ENCODE results near the gene LHFPL2. TPM values are rescaled to one million over a fixed set of nuclear protein-coding genes. Genes with fewer than 3 reads are reported as not detected.

Gene LHFPL2
- total and polyA plus RNA-seq, 3 donors from 2014 or later: 24.8 to 48.6 (median 42.8) TPM

- Histone ChIP-seq H3K27ac (peak overlapping the region in 1 of 2 donors; percentile 11), H3K4me3 (no peak overlapping the region), H3K36me3 (ENCODE audit: low read depth, missing control alignments) (no peaks in the 10 kb centered on the region), H3K27me3 (no peaks in the 10 kb centered on the region), H3K9me3 (no peaks in the 10 kb centered on the region), H3K4me1 (peaks cover 11% of the 10 kb centered on the region)
- no peak for DNase-seq
- TF ChIP-seq CTCF (IDR thresholded peaks at IDR 0.05) (no peak), POLR2A (IDR thresholded peaks at IDR 0.05) (no peak)
- intact Hi-C loops (cut with DNase I; ENCODE audit: low total_unique reads): no loop called here
- WGBS, 2 donors: 33 to 36% methylated on average over 3 of the region's 3 CpGs
These were observed 11.1 kb upstream of the LHFPL2 start for GRCh38 chr5:78659714-78660113.

GRCh38 chr5:78659114-78659513, 10.5 kb upstream of the LHFPL2 start:
- TF ChIP-seq POLR2A (IDR thresholded peaks at IDR 0.05) (no peak), CTCF (IDR thresholded peaks at IDR 0.05) (no peak)
- no peak overlapping the region for H3K4me3 ChIP-seq
- H3K27ac ChIP-seq: peak overlapping the region in 1 of 2 donors; percentile 11
- H3K36me3 ChIP-seq (ENCODE audit: low read depth, missing control alignments): no peaks in the 10 kb centered on the region
- 41 to 51% methylated on average over 3 of the region's 3 CpGs for WGBS, 2 donors
- no peak for DNase-seq
- H3K9me3 ChIP-seq: no peaks in the 10 kb centered on the region
- intact Hi-C loops (cut with DNase I; ENCODE audit: low total_unique reads): no loop called here
- peaks cover 15% of the 10 kb centered on the region for H3K4me1 ChIP-seq
- no peaks in the 10 kb centered on the region for H3K27me3 ChIP-seq

GRCh38 chr5:78657201-78657600, 8.6 kb upstream of the LHFPL2 start:
- no peak for TF ChIP-seq CTCF (IDR thresholded peaks at IDR 0.05)
- TF ChIP-seq POLR2A (IDR thresholded peaks at IDR 0.05): no peak
- DNase-seq: no peak
- no peaks in the 10 kb centered on the region for H3K9me3 ChIP-seq
- 87 to 97% methylated on average over 2 of the region's 2 CpGs for WGBS, 2 donors
- H3K27me3 ChIP-seq: no peaks in the 10 kb centered on the region
- H3K36me3 ChIP-seq (ENCODE audit: low read depth, missing control alignments): no peaks in the 10 kb centered on the region
- peaks cover 19% of the 10 kb centered on the region for H3K4me1 ChIP-seq
- intact Hi-C loops (cut with DNase I; ENCODE audit: low total_unique reads): no loop called here
- H3K4me3 ChIP-seq: no peak overlapping the region
- no peak overlapping the region for H3K27ac ChIP-seq

- no peaks in the 10 kb centered on the region for H3K27me3 ChIP-seq
- H3K4me1 ChIP-seq: peaks cover 23% of the 10 kb centered on the region
- H3K9me3 ChIP-seq: no peaks in the 10 kb centered on the region
- TF ChIP-seq CTCF (IDR thresholded peaks at IDR 0.05) (no peak), POLR2A (IDR thresholded peaks at IDR 0.05) (no peak)
- no peaks in the 10 kb centered on the region for H3K36me3 ChIP-seq (ENCODE audit: low read depth, missing control alignments)
- intact Hi-C loops (cut with DNase I; ENCODE audit: low total_unique reads): no loop called here
- no peak overlapping the region for H3K27ac ChIP-seq
- no peak overlapping the region for H3K4me3 ChIP-seq
- no peak for DNase-seq
These were observed 7.2 kb upstream of the LHFPL2 start for GRCh38 chr5:78655746-78656290.

GRCh38 chr5:78654386-78654785, 5.8 kb upstream of the LHFPL2 start:
- H3K9me3 ChIP-seq: no peaks in the 10 kb centered on the region
- H3K27ac ChIP-seq: no peak overlapping the region
- intact Hi-C loops (cut with DNase I; ENCODE audit: low total_unique reads): no loop called here
- H3K4me3 ChIP-seq: no peak overlapping the region
- H3K4me1 ChIP-seq: peaks cover 26% of the 10 kb centered on the region
- DNase-seq: no peak
- H3K36me3 ChIP-seq (ENCODE audit: low read depth, missing control alignments): no peaks in the 10 kb centered on the region
- no peaks in the 10 kb centered on the region for H3K27me3 ChIP-seq
- TF ChIP-seq CTCF (IDR thresholded peaks at IDR 0.05) (no peak), POLR2A (IDR thresholded peaks at IDR 0.05) (no peak)
- WGBS, 2 donors: 91 to 92% methylated on average over 1 of the region's 1 CpG

Measured in testis (tissue), 3 donors.